ENCODE measurements around the gene INPP1. TPM values are rescaled to one million over a fixed set of nuclear protein-coding genes. Genes with fewer than 3 reads are reported as not detected.

The INPP1 gene
- total RNA-seq, 1 experiment from 2014 or later: 23.2 TPM

DNA sequence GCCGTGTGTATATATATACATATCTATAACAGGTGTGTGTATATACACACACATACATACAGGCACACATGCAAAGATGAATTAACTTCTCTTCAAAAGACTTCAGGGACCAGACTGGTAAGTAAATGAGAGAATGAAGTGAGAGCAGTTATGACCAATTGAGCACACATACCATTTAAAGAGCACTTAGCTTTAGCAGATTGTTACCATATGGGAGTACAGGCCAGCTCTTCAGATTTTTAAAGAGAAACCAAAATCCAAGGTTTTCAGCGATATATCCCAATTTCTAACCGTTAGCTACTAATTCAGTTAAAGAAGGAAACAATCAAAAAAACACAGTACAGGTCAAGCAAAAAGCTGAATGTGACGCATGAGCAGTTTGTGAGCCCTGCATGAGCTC, 23.7 kb downstream of the INPP1 start:
- ChIA-PET POLR2A (no interaction called here), CTCF (no interaction called here)
- no peaks in the 10 kb centered on the region for H3K9me3 ChIP-seq
- Mint-ChIP-seq H3K27me3 (ENCODE audit: insufficient read depth, unreplicated experiment) (no peaks in the 10 kb centered on the region), H3K9me3 (ENCODE audit: unreplicated experiment) (no peaks in the 10 kb centered on the region), H3K4me3 (ENCODE audit: unreplicated experiment) (no peak overlapping the region), H3K27ac (ENCODE audit: unreplicated experiment) (no peak overlapping the region), H3K36me3 (ENCODE audit: insufficient read depth, unreplicated experiment) (no peaks in the 10 kb centered on the region), H3K4me1 (ENCODE audit: low read depth, unreplicated experiment) (no peaks in the 10 kb centered on the region)
- BruUV-seq (replicated peaks): no TSS peak
- no peak overlapping the region for H3K4me3 ChIP-seq (ENCODE audit: low read depth, low read length)
- intact Hi-C loops (cut with micrococcal nuclease; ENCODE audit: unreplicated experiment): no loop called here
- no peak for DNase-seq
- H3K4me1 ChIP-seq: no peaks in the 10 kb centered on the region
- no peaks in the 10 kb centered on the region for H3K36me3 ChIP-seq (ENCODE audit: control insufficient read depth, insufficient read depth, low read length)
- no peaks in the 10 kb centered on the region for H3K27me3 ChIP-seq (replicated peaks; ENCODE audit: control insufficient read depth, insufficient read depth, low read length)
- TF ChIP-seq, protein P1, sequence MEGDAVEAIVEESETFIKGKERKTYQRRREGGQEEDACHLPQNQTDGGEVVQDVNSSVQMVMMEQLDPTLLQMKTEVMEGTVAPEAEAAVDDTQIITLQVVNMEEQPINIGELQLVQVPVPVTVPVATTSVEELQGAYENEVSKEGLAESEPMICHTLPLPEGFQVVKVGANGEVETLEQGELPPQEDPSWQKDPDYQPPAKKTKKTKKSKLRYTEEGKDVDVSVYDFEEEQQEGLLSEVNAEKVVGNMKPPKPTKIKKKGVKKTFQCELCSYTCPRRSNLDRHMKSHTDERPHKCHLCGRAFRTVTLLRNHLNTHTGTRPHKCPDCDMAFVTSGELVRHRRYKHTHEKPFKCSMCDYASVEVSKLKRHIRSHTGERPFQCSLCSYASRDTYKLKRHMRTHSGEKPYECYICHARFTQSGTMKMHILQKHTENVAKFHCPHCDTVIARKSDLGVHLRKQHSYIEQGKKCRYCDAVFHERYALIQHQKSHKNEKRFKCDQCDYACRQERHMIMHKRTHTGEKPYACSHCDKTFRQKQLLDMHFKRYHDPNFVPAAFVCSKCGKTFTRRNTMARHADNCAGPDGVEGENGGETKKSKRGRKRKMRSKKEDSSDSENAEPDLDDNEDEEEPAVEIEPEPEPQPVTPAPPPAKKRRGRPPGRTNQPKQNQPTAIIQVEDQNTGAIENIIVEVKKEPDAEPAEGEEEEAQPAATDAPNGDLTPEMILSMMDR (IDR thresholded peaks at IDR 0.05; ENCODE audit: insufficient read depth in 1 of 2, low read depth in 1 of 2, low read length in 1 of 2, severe bottlenecking in 1 of 2, unreplicated experiment in 1 of 2): no peak

- CTCF ChIA-PET: no interaction called here
Measured at GRCh38 chr2:190369635-190370034, 26.2 kb downstream of the INPP1 start.

DNA sequence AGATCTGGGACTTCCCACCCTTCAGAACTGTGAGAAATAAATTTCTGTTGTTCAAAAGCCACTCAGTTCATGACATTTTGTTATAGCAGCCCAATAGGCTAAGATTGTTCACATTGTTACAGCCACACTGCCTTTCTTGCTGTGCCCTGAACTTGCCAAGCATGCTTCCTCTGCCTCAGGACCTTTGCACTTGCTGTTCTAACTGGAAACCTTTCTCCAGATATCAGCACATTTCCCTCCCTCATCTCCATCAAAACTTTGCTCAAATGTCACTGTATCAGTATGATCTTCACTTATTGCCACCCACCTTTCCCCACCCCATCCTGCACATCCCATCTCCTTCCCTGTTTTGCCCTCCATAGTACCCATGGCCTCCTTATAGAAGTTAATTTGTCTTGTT, 32.7 kb downstream of the INPP1 start:
- no peaks in the 10 kb centered on the region for H3K9me3 ChIP-seq
- H3K36me3 Mint-ChIP-seq (ENCODE audit: insufficient read depth, unreplicated experiment): no peaks in the 10 kb centered on the region
- peaks cover 7% of the 10 kb centered on the region for H3K4me1 Mint-ChIP-seq (ENCODE audit: low read depth, unreplicated experiment)
- H3K4me3 ChIP-seq (ENCODE audit: low read depth, low read length): no peak overlapping the region
- peaks cover 8% of the 10 kb centered on the region for H3K4me1 ChIP-seq
- TF ChIP-seq, protein P1 (IDR thresholded peaks at IDR 0.05; ENCODE audit: insufficient read depth in 1 of 2, low read depth in 1 of 2, low read length in 1 of 2, severe bottlenecking in 1 of 2, unreplicated experiment in 1 of 2): no peak
- no peaks in the 10 kb centered on the region for H3K36me3 ChIP-seq (ENCODE audit: control insufficient read depth, insufficient read depth, low read length)
- CTCF ChIA-PET: no interaction called here
- BruUV-seq (replicated peaks): no TSS peak
- no peak for DNase-seq
- H3K9me3 Mint-ChIP-seq (ENCODE audit: unreplicated experiment): no peaks in the 10 kb centered on the region
- H3K27ac Mint-ChIP-seq (ENCODE audit: unreplicated experiment): no peak overlapping the region
- no peaks in the 10 kb centered on the region for H3K27me3 Mint-ChIP-seq (ENCODE audit: insufficient read depth, unreplicated experiment)
- no peak overlapping the region for H3K4me3 Mint-ChIP-seq (ENCODE audit: unreplicated experiment)
- no peaks in the 10 kb centered on the region for H3K27me3 ChIP-seq (replicated peaks; ENCODE audit: control insufficient read depth, insufficient read depth, low read length)
- intact Hi-C loops (cut with micrococcal nuclease; ENCODE audit: unreplicated experiment): no loop called here
- POLR2A ChIA-PET: no interaction called here

More at GRCh38 chr2:190369635-190370034, 26.2 kb downstream of the INPP1 start:
- Histone ChIP-seq H3K4me3 (ENCODE audit: low read depth, low read length) (no peak overlapping the region), H3K4me1 (no peaks in the 10 kb centered on the region), H3K27me3 (replicated peaks; ENCODE audit: control insufficient read depth, insufficient read depth, low read length) (no peaks in the 10 kb centered on the region), H3K36me3 (ENCODE audit: control insufficient read depth, insufficient read depth, low read length) (no peaks in the 10 kb centered on the region), H3K9me3 (no peaks in the 10 kb centered on the region)
- H3K9me3 Mint-ChIP-seq (ENCODE audit: unreplicated experiment): no peaks in the 10 kb centered on the region
- no peaks in the 10 kb centered on the region for H3K27me3 Mint-ChIP-seq (ENCODE audit: insufficient read depth, unreplicated experiment)
- TF ChIP-seq, protein P1 (IDR thresholded peaks at IDR 0.05; ENCODE audit: insufficient read depth in 1 of 2, low read depth in 1 of 2, low read length in 1 of 2, severe bottlenecking in 1 of 2, unreplicated experiment in 1 of 2): no peak
- H3K27ac Mint-ChIP-seq (ENCODE audit: unreplicated experiment): no peak overlapping the region
- no peaks in the 10 kb centered on the region for H3K36me3 Mint-ChIP-seq (ENCODE audit: insufficient read depth, unreplicated experiment)
- POLR2A ChIA-PET: no interaction called here
- BruUV-seq (replicated peaks): no TSS peak
- intact Hi-C loops (cut with micrococcal nuclease; ENCODE audit: unreplicated experiment): no loop called here
- no peak for DNase-seq
- H3K4me1 Mint-ChIP-seq (ENCODE audit: low read depth, unreplicated experiment): no peaks in the 10 kb centered on the region
- H3K4me3 Mint-ChIP-seq (ENCODE audit: unreplicated experiment): no peak overlapping the region
